Ovary (tissue), 3 donors: Measurements from ENCODE around the gene GTF2IRD1.

Source experiments
- CTCF ChIP-seq, 3 donors: fragments of 450-650 bp in 2 of 3; fragments of 200-600 bp in 1 of 3; IDR thresholded peaks; one replicate each; pipeline versions ENCODE4 v1.5.1 to v1.8.0; 2016 to 2022; ENCODE audit warnings: antibody characterized with exemption in 3 of 3, mild to moderate bottlenecking in 1 of 3
- EP300 ChIP-seq: sonication (generic); formaldehyde crosslinking; IDR thresholded peaks from one replicate; pipeline ENCODE4 v1.6.1; 2017; ENCODE audit warnings: antibody characterized with exemption
- donor health status: DM: no; HTN: no; CAD: no.

- no peak for TF ChIP-seq EP300
- TF ChIP-seq CTCF (IDR thresholded peaks at IDR 0.05) = no peak
These were observed 41.7 kb downstream of the GTF2IRD1 start for GRCh38 chr7:74495112-74496086.
